IPS-15b (cell line): ENCODE results near the gene TPSAB1.
"Not testable (repeated sequence)": the region's sequence is repeated elsewhere in the genome, so short reads cannot be mapped to it uniquely, and the experiment has no call there.

Experiments
- H3K27me3 ChIP-seq: one replicate; pipeline ENCODE4 v1.6.1; 2013; ENCODE audit warnings: low read length; ENCODE audit not compliant: control insufficient read depth, insufficient read depth
- H3K36me3 ChIP-seq: one replicate; pipeline ENCODE4 v1.6.1; 2013; ENCODE audit warnings: low read length; ENCODE audit not compliant: control insufficient read depth, insufficient read depth
- H3K4me1 ChIP-seq: one replicate; pipeline ENCODE4 v1.6.1; 2013; ENCODE audit warnings: mild to moderate bottlenecking, low read length; ENCODE audit not compliant: control insufficient read depth, insufficient read depth
- H3K4me3 ChIP-seq: one replicate; pipeline ENCODE4 v1.5.1; 2013; ENCODE audit warnings: low read depth, low read length
- H3K9ac ChIP-seq: one replicate; pipeline ENCODE4 v1.6.1; 2013; ENCODE audit warnings: low read depth, mild to moderate bottlenecking, low read length
- H3K9me3 ChIP-seq: one replicate; pipeline ENCODE4 v1.6.1; 2013; ENCODE audit warnings: mild to moderate bottlenecking, low read length; ENCODE audit not compliant: control insufficient read depth, insufficient read depth

TPSAB1 gene

DNA sequence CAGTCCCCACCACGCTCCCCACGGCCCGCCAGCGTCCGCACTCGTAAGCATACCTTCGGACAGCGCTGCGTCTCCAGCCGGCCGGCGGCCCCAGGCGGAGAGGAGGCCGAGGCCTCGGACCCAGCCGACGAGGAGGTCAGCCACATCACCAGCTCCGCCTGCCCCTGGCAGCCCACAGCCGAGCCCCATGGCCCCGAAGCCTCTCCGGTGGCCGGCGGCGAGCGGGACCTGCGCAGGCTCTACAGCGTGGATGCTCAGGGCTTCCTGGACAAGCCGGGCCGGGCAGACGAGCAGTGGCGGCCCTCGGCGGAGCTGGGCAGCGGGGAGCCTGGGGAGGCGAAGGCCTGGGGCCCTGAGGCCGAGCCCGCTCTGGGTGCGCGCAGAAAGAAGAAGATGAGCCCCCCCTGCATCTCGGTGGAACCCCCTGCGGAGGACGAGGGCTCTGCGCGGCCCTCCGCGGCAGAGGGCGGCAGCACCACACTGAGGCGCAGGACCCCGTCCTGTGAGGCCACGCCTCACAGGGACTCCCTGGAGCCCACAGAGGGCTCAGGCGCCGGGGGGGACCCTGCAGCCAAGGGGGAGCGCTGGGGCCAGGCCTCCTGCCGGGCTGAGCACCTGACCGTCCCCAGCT is 20.3 kb upstream of the TPSAB1 start:
- Histone ChIP-seq H3K27me3 (no peaks in the 10 kb centered on the region), H3K4me1 (no peaks in the 10 kb centered on the region), H3K9ac (no peak overlapping the region), H3K9me3 (no peaks in the 10 kb centered on the region), H3K4me3 (no peak overlapping the region), H3K36me3 (peaks cover 57% of the 10 kb centered on the region)

DNA sequence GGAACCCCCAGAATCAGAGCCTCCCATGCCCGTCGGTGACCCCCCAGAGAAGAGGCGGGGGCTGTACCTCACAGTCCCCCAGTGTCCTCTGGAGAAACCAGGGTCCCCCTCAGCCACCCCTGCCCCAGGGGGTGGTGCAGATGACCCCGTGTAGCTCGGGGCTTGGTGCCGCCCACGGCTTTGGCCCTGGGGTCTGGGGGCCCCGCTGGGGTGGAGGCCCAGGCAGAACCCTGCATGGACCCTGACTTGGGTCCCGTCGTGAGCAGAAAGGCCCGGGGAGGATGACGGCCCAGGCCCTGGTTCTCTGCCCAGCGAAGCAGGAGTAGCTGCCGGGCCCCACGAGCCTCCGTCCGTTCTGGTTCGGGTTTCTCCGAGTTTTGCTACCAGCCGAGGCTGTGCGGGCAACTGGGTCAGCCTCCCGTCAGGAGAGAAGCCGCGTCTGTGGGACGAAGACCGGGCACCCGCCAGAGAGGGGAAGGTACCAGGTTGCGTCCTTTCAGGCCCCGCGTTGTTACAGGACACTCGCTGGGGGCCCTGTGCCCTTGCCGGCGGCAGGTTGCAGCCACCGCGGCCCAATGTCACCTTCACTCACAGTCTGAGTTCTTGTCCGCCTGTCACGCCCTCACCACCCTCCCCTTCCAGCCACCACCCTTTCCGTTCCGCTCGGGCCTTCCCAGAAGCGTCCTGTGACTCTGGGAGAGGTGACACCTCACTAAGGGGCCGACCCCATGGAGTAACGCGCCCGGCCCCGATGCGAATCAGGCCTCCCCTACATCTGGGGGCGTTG is 19.5 kb upstream of the TPSAB1 start:
- no peaks in the 10 kb centered on the region for H3K4me1 ChIP-seq
- H3K27me3 ChIP-seq: no peaks in the 10 kb centered on the region
- no peaks in the 10 kb centered on the region for H3K9me3 ChIP-seq
- H3K4me3 ChIP-seq: no peak overlapping the region
- peaks cover 51% of the 10 kb centered on the region for H3K36me3 ChIP-seq
- H3K9ac ChIP-seq: no peak overlapping the region

DNA sequence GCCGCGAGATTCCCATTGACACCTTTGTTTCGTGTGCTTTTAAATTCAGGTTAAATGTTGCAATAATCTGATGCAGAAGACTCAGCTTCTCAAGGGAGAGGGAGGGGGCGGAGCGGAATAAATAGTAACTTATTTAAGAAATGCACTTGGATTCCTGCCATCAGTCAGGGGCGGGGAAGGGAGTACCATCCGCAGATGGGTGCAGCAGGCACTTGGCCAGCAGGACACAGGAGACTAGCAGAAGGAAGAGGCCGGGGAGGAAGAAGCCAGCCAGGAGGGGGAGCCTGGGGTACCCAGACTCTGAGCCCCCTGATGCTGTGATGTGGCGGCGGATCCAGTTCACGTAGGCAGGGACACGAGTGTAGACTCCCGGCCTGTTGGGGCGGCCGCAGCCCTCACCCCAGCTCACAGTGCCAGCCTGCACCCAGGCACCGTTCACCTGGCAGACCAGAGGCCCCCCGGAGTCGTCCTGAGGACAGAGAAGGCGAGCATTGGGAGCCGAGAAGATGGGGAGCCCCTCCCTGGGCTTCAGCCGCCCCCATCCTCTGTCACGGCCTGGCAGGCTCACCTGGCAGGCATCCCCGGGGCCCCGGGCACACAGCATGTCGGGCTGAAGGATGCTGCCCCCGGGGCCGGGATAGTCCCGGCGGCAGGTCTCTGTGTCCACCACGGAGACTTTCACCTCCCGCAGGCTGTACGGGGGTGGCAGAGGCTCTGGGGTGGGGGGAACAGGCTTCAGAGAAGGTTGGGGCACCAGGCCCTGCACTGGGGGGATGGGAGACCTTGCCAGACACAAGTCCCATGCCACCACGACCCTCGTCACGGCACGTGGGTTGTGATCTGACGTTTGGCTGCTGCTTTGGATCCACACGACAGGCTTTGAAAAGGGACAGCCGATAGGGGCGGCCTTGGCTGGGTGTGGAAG is 18.6 kb upstream of the TPSAB1 start:
- H3K27me3 ChIP-seq: no peaks in the 10 kb centered on the region
- no peak overlapping the region for H3K9ac ChIP-seq
- H3K4me1 ChIP-seq: no peaks in the 10 kb centered on the region
- H3K36me3 ChIP-seq: peaks cover 44% of the 10 kb centered on the region
- no peak overlapping the region for H3K4me3 ChIP-seq
- H3K9me3 ChIP-seq: no peaks in the 10 kb centered on the region

DNA sequence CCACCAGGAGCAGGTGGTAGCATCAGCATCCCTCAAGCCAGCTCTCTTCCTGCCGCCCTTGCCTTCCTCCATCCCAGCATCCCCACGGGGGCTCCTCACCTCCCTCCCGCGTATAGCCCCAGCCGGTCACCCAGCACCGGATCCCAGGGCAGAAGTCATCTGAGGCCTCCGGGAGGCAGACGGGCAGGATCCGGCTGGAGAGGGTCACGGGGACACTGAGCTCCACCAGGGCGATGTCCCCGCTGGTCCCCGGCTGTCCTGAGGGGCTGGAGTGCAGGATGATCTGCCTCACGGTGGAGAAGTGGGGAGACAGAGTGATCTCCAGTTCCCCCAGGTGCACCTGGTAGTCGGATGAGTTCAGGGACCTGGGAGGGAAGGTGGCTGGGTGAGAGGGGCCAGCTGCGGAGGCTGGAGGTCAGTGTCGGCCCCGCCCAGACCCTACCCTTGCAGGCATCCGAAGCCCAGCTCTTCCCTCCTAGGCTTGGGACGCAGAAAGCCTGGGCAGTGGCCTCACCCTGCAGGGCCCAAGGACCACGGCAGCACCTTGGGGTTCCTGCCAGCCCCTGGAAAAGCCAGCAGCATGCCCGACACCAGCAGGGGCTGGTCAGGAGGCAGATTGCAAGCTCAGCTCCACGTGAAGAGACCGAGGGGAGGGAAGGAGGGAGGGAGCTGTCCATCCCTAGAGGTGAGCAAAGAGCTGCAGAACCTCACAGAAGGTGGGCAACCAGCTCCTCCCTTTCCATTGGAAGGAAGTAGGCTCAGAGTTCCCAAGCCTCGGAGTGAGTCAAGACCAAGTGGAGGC is 17.8 kb upstream of the TPSAB1 start:
- Histone ChIP-seq H3K9me3 (no peaks in the 10 kb centered on the region), H3K4me3 (no peak overlapping the region), H3K4me1 (no peaks in the 10 kb centered on the region), H3K36me3 (peaks cover 35% of the 10 kb centered on the region), H3K9ac (no peak overlapping the region), H3K27me3 (no peaks in the 10 kb centered on the region)

DNA sequence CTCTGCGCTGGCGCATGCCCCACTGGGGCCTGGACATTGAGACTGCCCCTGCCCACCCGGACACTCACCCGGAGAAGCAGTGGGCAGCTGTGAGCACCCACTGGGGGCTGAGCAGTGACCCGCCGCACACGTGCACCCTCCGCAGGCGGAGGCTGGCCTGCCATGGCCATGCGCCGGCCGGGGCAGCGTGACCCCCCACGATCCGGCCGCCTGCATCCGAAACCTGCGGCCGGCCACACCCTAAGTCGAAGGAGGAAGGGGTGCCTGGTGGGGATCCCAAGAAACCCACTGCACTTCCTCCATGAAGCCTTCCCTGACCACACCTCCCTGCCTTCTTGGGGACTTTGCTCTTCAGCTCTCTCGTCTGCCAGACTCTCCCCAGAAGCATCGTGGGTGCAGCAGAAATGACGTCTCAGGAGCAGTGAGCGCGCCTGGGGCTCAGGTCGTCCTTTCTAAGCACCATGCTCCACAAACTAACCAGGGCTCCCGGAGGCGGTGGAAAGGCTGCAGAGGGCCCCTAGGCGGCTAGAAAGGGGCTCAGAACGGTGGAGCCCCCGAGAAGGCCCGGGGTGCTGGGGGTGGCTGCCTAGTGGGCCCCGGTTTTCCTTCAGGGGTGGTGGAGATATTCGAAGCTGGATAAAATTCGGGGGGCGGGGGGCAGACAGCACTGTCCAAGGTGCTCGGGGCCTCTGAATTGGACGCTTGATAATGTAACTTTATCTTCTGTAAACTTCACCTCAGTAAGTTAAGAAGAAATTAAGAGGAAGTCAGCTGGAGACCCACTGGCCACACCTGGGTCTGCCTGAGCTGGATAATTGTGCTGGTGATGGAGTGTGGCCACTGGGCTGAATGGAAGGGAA is 16.9 kb upstream of the TPSAB1 start:
- no peaks in the 10 kb centered on the region for H3K4me1 ChIP-seq
- no peaks in the 10 kb centered on the region for H3K9me3 ChIP-seq
- H3K27me3 ChIP-seq: no peaks in the 10 kb centered on the region
- peaks cover 28% of the 10 kb centered on the region for H3K36me3 ChIP-seq
- no peak overlapping the region for H3K4me3 ChIP-seq
- no peak overlapping the region for H3K9ac ChIP-seq

DNA sequence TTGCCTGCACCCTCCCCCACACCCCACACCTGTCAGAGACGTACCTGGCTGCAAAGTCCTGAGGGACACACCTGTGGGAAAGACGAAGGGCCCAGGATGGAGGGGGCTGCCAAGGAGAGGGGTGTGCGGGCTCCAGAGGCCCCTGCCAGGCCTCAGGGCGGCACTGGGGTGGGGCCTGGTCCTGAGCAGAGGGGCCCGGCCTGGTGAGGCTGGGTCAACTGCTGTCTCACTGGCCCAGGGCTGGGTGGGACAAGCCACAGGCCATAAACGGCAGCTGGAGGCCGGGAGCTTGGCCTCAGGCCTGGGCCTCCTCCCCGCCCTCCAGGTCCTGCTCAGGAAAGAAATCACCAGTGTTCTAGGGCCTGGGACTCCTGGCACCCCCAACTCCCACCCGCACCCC is 15.9 kb upstream of the TPSAB1 start:
- peaks cover 20% of the 10 kb centered on the region for H3K36me3 ChIP-seq
- no peaks in the 10 kb centered on the region for H3K4me1 ChIP-seq
- no peaks in the 10 kb centered on the region for H3K9me3 ChIP-seq
- H3K4me3 ChIP-seq: no peak overlapping the region
- H3K9ac ChIP-seq: no peak overlapping the region
- no peaks in the 10 kb centered on the region for H3K27me3 ChIP-seq

DNA sequence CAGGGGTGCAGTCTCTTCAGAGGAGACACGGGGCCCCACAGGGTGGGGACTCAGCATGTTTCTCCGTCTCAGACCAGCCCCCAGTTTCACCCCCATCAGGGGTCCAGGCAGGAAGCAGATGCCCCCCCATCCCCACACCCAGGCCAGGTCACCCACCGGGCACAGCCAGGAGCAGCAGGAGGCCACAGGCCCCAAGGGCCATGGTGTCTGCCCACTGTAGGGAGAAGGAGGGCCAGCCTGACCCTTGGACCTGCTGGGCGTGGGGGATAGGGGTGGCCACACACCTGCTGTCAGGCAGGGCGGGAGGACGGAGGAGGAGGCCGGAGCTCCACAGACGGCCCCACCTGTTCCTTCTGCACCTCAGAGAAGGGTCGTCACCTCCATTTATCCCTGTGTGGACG is 15.5 kb upstream of the TPSAB1 start, which contains the start of gene TPSG1:
TPSG1 (minus strand) TSS at position 218 of the 401 bp plus-strand sequence; CDS start at position 202, 16 bp downstream.
- no peaks in the 10 kb centered on the region for H3K9me3 ChIP-seq
- H3K36me3 ChIP-seq: peaks cover 17% of the 10 kb centered on the region
- H3K9ac ChIP-seq: no peak within 1 kb of the TSS
- no peak within 1 kb of the TSS for H3K4me3 ChIP-seq
- H3K4me1 ChIP-seq: no peaks in the 10 kb centered on the region
- no peaks in the 10 kb centered on the region for H3K27me3 ChIP-seq

DNA sequence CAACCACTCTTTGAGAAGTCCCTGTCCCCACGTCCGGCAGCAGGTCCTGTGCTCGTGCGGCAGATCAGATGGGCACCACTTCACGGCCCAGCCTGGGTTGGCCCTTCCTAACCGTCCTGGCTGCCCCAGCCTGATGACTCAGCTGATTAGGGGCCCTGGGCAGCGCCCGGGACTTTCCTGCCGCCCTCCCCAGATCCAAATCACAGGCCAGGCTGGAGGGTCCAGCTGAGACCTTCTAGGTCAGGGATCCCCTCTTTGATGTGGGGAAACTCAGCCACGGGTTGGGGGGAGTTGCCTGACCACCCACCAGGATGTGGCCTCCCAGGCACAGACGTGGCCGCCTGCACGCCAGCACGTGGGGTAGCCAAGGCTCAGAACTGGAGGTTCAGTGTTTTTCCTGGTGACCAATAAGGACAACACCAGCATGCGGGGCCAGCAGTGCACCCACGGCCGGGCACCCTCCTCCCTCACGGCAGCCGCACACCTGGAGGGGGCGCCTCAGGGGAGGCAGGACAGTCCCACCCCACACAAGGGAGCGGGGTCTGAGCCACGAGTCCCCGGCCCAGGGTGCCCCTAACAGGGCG is 14.7 kb upstream of the TPSAB1 start:
- H3K9ac ChIP-seq, H3K4me3 ChIP-seq, H3K27me3 ChIP-seq, H3K9me3 ChIP-seq, H3K4me1 ChIP-seq, H3K36me3 ChIP-seq: not testable (repeated sequence)

DNA sequence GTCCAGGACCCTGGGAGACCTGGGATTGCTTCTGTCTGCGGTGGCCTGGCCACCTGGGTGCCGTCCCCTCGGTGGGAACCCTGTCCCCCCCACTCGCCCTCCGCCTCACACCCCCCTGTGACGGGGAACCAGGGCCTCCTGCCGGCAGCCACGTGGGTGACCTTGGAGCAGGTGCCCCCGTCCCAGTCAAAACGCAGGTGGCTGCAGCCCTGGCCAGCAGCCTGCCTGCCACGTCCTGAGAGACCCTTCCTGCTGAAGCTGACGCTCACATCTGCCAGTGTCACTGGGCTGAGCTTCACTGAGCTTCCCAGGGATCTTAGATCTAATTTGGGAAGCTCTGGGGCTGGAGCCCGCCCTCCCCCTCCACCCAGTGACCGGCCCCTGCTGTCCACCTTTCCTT is 13.8 kb upstream of the TPSAB1 start:
- not testable (repeated sequence) for H3K9me3 ChIP-seq, H3K27me3 ChIP-seq, H3K4me3 ChIP-seq, H3K36me3 ChIP-seq, H3K4me1 ChIP-seq, H3K9ac ChIP-seq

DNA sequence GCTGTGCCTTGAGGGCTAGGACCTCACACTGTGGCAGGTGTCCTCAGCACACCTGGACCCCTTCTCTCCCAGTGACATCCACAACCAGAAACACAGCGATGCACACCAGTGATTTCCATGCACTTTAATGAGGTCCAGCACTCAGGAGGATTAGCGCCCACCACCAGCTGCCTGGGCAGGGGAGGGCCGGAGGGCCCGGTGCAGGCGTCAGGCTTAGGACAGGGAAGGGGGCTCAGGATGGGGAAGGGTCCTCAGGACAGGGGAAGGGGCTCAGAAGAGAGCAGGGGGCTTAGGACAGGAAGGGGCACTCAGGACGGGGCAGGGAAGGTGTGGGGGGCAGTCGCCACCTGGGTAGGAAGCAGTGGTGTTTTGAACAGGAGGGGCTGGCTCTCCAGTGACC is 12.3 kb upstream of the TPSAB1 start:
- H3K36me3 ChIP-seq, H3K4me1 ChIP-seq, H3K9ac ChIP-seq, H3K9me3 ChIP-seq, H3K27me3 ChIP-seq, H3K4me3 ChIP-seq: not testable (repeated sequence)
